ENCODE results near the gene CGREF1.

The CGREF1 gene

GRCh38 chr2:27058210-27058609, 60.7 kb downstream of the CGREF1 start:
- Histone ChIP-seq H3K9me3 (no peaks in the 10 kb centered on the region), H3K36me3 (peaks cover 35% of the 10 kb centered on the region), H3K4me1 (peaks cover 7% of the 10 kb centered on the region), H3K4me3 (ENCODE audit: low read depth, low read length) (no peak overlapping the region), H3K27me3 (no peaks in the 10 kb centered on the region)
- no peak for TF ChIP-seq CTCF (IDR thresholded peaks at IDR 0.05; ENCODE audit: low read depth, low read length)
- DNase-seq = no peak

- H3K4me3 ChIP-seq (ENCODE audit: low read depth, low read length) = no peak overlapping the region
- no peaks in the 10 kb centered on the region for H3K9me3 ChIP-seq
- DNase-seq = no peak
- H3K4me1 ChIP-seq = peaks cover 4% of the 10 kb centered on the region
- H3K27me3 ChIP-seq = no peaks in the 10 kb centered on the region
- no peak for TF ChIP-seq CTCF (IDR thresholded peaks at IDR 0.05; ENCODE audit: low read depth, low read length)
- peaks cover 28% of the 10 kb centered on the region for H3K36me3 ChIP-seq
Observed at GRCh38 chr2:27057184-27057583, 61.7 kb downstream of the CGREF1 start.

- TF ChIP-seq CTCF (IDR thresholded peaks at IDR 0.05; ENCODE audit: low read depth, low read length) = no peak
- peaks cover 4% of the 10 kb centered on the region for H3K4me1 ChIP-seq
- H3K36me3 ChIP-seq = peaks cover 28% of the 10 kb centered on the region
- H3K9me3 ChIP-seq = no peaks in the 10 kb centered on the region
- H3K27me3 ChIP-seq = no peaks in the 10 kb centered on the region
- no peak overlapping the region for H3K4me3 ChIP-seq (ENCODE audit: low read depth, low read length)
- no peak for DNase-seq
Observed at GRCh38 chr2:27054721-27055120, 64.2 kb downstream of the CGREF1 start.

GRCh38 chr2:27053776-27054175, 65.2 kb downstream of the CGREF1 start:
- H3K9me3 ChIP-seq = no peaks in the 10 kb centered on the region
- H3K4me3 ChIP-seq (ENCODE audit: low read depth, low read length) = no peak overlapping the region
- peaks cover 23% of the 10 kb centered on the region for H3K36me3 ChIP-seq
- no peaks in the 10 kb centered on the region for H3K27me3 ChIP-seq
- DNase-seq = no peak
- no peaks in the 10 kb centered on the region for H3K4me1 ChIP-seq
- no peak for TF ChIP-seq CTCF (IDR thresholded peaks at IDR 0.05; ENCODE audit: low read depth, low read length)

GRCh38 chr2:27053321-27053720, 65.6 kb downstream of the CGREF1 start:
- Histone ChIP-seq H3K27me3 (no peaks in the 10 kb centered on the region), H3K36me3 (peaks cover 19% of the 10 kb centered on the region), H3K9me3 (no peaks in the 10 kb centered on the region), H3K4me1 (no peaks in the 10 kb centered on the region), H3K4me3 (ENCODE audit: low read depth, low read length) (no peak overlapping the region)
- TF ChIP-seq CTCF (IDR thresholded peaks at IDR 0.05; ENCODE audit: low read depth, low read length) = no peak
- DNase-seq = no peak

GRCh38 chr2:27051902-27052645, 66.9 kb downstream of the CGREF1 start:
- H3K4me3 ChIP-seq (ENCODE audit: low read depth, low read length) = peak overlapping the region; percentile 79
- H3K36me3 ChIP-seq = peaks cover 17% of the 10 kb centered on the region
- H3K4me1 ChIP-seq = no peaks in the 10 kb centered on the region
- no peaks in the 10 kb centered on the region for H3K27me3 ChIP-seq
- peak; percentile 33 for DNase-seq
- no peaks in the 10 kb centered on the region for H3K9me3 ChIP-seq
- no peak for TF ChIP-seq CTCF (IDR thresholded peaks at IDR 0.05; ENCODE audit: low read depth, low read length)
